ENCODE results near the gene GALNT18. TPM values are rescaled to one million over a fixed set of nuclear protein-coding genes. Genes with fewer than 3 reads are reported as not detected.

The GALNT18 gene
- total RNA-seq, 2 donors from 2014 or later, result 20.1 to 21.5 TPM

DNA sequence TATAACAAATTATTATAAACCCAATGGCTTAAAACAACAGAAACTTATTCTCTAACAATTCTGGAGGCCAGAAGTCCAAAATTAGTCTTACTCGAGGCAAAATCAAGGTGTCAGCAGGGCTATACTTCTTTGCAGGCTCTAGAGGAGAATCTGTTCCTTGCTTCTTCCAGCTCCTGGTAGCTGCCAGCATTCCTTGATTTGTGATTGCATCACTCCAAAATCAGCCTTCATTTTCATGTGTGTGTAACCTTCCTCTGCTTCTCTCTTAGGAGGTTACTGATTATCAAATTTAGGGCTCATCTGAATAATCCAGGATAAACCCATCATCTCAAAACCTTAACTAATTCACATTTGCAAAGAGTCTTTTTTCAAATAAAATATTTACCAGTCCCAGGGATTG, 23.6 kb downstream of the GALNT18 start:
- DNase-seq (no peak), ATAC-seq (no peak)
- intact Hi-C loops (cut with DNase I), result no loop called here

DNA sequence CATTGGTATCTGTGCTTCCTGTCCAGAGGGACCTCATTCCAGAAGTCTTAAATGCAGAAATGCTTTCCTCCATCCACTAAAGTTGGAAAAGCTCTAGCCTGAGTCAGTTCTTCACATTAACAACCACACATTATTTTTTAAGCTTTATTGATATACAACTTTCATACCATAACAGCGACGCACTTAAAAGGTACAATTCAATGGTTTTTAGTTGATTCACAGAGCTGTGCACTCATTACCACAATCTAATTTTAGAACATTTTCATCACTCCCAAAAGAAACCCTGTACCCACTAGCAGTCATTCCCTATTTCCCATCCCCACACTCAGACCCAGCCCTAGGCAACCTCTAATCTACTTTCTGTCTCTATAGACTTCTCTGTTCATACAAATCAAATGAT, 27.6 kb downstream of the GALNT18 start:
- DNase-seq (no peak), ATAC-seq (no peak)
- intact Hi-C loops (cut with DNase I), result no loop called here

GRCh38 chr11:11592146-11592684, 29.6 kb downstream of the GALNT18 start:
- intact Hi-C loops (cut with DNase I), result no loop called here
- ATAC-seq (peak in 1 of 2 donors; percentile 79), DNase-seq (no peak)

DNA sequence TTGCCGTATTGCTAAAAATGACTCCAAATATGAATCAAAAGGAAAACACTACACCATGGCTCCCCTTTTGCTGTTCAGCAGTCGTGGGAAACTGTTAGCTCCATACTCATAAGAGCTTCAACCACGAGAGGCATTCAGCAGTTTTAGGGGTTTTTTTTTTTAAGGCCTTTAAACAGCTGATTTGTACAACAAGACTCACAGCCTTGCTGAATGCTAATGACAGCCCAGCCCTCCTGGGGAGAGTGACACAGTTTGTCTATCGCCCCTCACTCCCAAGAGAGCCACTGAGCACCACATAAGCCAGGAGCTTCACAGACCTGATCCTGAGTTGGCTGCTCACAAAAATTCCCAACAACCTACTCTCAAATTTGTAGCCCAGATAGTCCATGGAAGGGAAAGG, 32.4 kb downstream of the GALNT18 start:
- DNase-seq (no peak), ATAC-seq (no peak)
- intact Hi-C loops (cut with DNase I), result no loop called here

DNA sequence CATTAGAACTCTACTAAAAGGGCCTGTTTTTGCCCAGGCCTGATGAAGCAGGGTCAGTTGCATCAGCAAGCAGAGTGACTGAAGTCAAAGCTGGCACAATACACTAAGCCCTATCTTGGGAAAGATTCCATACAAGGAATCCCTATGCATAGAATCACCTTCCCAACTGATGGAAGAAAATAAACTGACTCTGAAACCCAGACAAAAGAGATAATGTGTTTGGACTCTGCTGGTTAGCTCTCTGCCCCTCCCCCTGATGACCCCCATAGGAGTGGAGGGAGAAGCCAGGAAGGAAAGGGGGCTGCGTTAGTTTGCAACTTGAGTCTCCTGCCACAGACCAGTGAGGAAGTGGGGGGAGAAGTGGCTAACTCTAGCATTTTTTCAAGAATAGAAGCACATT, 32.9 kb downstream of the GALNT18 start:
- intact Hi-C loops (cut with DNase I), result no loop called here
- DNase-seq (no peak), ATAC-seq (peak in 1 of 2 donors; percentile 9)

- intact Hi-C loops (cut with DNase I), result no loop called here
- DNase-seq (no peak), ATAC-seq (no peak)
Observed at GRCh38 chr11:11588243-11588642, 33.6 kb downstream of the GALNT18 start.

- ATAC-seq, result no peak
- intact Hi-C loops (cut with DNase I), result no loop called here
- DNase-seq, result no peak
Observed at GRCh38 chr11:11587122-11587521, 34.7 kb downstream of the GALNT18 start.

GRCh38 chr11:11586465-11586864, 35.3 kb downstream of the GALNT18 start:
- ATAC-seq, result peak in 1 of 2 donors; percentile 38
- intact Hi-C loops (cut with DNase I), result no loop called here
- DNase-seq, result no peak

DNA sequence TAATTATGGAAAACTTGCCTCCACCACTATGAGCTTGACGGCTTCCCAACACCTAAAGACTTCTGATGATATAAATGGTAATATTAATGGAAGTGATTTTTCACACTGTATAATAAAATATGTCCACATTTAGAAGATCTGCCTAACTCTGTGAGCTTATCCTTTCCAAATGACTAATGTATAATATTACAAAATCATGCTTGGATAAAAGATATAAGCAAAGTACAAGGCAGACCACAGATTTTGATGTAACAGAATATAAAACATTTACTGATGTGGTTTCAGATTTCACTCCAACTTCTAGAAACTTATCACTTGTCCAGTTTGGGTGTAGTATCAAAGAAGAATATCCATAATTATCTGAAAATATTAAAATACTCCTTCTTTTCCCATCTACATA, 36.9 kb downstream of the GALNT18 start:
- ATAC-seq (no peak), DNase-seq (no peak)
- intact Hi-C loops (cut with DNase I), result no loop called here

DNA sequence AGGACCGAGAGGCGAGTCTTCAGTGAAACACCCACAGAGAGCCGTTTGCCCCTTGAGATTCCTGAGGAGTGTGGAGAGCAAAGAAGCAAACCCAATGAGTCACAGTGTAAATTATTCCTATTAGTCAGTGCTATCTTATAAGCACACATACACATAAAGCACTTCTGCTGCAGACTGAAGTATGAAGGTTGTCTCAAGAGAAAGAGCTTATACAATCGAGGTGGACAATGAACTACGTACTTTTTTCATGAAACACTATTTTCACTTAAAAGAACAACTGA, 37.3 kb downstream of the GALNT18 start:
- ATAC-seq, result peak in 1 of 2 donors; percentile 82
- DNase-seq, result no peak
- intact Hi-C loops (cut with DNase I), result no loop called here

GRCh38 chr11:11583801-11584529, 37.8 kb downstream of the GALNT18 start:
- intact Hi-C loops (cut with DNase I), result no loop called here
- DNase-seq, result no peak
- no peak for ATAC-seq

GRCh38 chr11:11582011-11582701, 39.6 kb downstream of the GALNT18 start:
- ATAC-seq (no peak), DNase-seq (no peak)
- intact Hi-C loops (cut with DNase I), result no loop called here

- DNase-seq (no peak), ATAC-seq (peak in 1 of 2 donors; percentile 10)
- intact Hi-C loops (cut with DNase I), result no loop called here
Observed at GRCh38 chr11:11581481-11581880, 40.3 kb downstream of the GALNT18 start.

DNA sequence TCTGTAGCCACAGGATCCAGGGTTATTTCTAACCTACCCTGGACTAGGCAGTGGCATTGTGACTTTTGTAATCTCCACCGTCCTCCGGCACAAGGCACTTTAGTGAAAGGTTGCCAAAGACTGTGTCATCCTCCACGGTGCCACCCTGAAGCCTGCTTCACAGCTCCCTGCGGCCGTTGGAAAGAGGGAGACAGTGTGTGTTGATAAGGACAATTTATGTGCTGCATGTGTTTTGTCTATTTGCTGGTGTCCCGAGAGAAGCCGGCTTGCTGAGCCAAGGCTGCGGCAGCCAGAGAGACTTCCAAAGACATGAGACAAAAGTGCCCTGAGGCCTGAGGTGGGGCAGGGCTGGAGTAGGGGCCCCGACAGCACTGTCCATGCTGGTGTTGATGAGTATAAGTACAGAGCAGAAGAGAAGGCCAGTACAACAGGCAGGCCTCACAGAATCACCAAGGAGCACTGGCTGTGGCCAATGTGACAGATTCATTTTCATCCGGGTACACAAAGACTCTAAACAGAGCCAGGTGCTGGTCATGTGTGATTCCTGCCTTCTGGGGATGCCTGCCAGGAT, 40.9 kb downstream of the GALNT18 start:
- intact Hi-C loops (cut with DNase I), result no loop called here
- no peak for DNase-seq
- peak; percentile 70 to 80 for ATAC-seq

GRCh38 chr11:11580012-11580411, 41.8 kb downstream of the GALNT18 start:
- DNase-seq, result no peak
- ATAC-seq, result no peak
- intact Hi-C loops (cut with DNase I), result no loop called here

DNA sequence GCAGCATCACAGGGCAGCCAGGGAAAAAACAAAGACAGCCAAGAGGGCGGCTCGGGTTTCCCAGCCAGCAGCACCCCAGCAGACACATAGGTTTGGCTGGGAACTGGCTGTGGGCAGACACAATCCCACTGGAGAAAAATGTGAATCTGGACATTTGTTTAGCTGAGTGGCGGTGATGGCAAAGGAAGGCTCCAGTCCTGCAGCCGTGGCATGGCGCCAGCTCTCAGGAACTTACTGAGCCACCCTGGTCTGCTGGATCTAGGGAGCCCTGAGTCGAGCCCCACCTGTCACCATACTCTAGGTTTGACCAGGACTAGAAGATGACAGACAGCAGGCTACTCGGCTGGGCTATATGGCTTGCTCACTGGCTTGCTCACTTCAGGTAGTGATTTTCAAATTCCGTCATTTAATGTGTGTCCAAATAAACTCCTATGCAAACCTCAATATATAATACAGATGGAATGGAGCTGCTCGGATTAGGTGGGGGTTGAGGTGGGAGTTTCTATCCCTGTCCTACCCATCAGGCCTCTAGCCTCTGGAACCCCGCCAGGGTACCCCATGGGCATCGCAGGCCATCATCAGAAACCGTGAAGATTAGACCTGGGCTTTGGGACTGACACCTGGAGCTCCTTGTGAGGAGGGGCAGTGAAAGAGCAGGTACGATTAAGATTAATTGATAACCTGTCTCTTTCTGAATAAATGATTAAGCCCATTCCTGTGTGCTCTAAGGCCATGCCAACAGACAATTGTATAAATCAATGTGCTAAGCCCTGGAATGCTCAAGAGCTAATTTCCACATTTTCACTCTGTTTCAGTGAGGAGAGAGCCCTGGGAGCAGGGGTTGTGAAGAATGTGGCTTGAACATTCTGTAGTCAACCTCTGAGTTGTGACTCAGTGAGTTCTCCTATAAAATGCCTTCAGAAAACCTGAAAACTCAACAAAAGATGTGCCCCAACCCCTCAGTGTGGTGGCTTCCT, 42.5 kb downstream of the GALNT18 start:
- DNase-seq, result peak; percentile 48
- ATAC-seq, result no peak
- intact Hi-C loops (cut with DNase I), result loop anchor here in 1 of 2 donors (2.0 to 5.0 kb wide), 2 partner anchors 37 to 42 kb away; no protein-coding TSS in a partner anchor

GRCh38 chr11:11577932-11578911, 43.6 kb downstream of the GALNT18 start:
- intact Hi-C loops (cut with DNase I), result loop anchor here in 1 of 2 donors (2.0 to 5.0 kb wide), 2 partner anchors 36 to 43 kb away; no protein-coding TSS in a partner anchor
- no peak for ATAC-seq
- DNase-seq, result no peak

Measured in left cardiac atrium (tissue), 4 donors.